ENCODE results near the gene SSR1. TPM values are rescaled to one million over a fixed set of nuclear protein-coding genes. Genes with fewer than 3 reads are reported as not detected.
A peak's percentile ranks its signal among the peaks of the same experiment; 100 is the strongest.

The SSR1 gene
- total and polyA plus RNA-seq, 2 of the 13 experiments (the other 11 are each of a cell fraction or from before 2014, with no cell fraction given) = 203 to 243 TPM

GRCh38 chr6:7341989-7342742 lies 29.2 kb upstream of the SSR1 start:
- no peak overlapping the region for H3K4me3 ChIP-seq (replicated peaks in 1 of 3; ENCODE audit: insufficient read depth in 1 of 3, low read depth in 2 of 3, low read length in 3 of 3)
- in situ Hi-C loops (cut with HindIII; ENCODE audit: extremely low pct_ligation_motif_present, low pct_unique_long_range_greater_than_20kb) = no loop called here
- H3K4me2 ChIP-seq (ENCODE audit: low read depth, low read length) = peak overlapping the region; percentile 38
- no peak overlapping the region for H3K9ac ChIP-seq (ENCODE audit: insufficient read depth, low read depth, low read length)
- WGBS (ENCODE audit: low lambda C conversion rate) = 34% methylated on average over 9 of the region's 9 CpGs
- peak; percentile 93 for ATAC-seq
- peaks cover 37% of the 10 kb centered on the region for H3K4me1 ChIP-seq (ENCODE audit: insufficient read depth, low read length)
- H4K20me1 ChIP-seq (ENCODE audit: insufficient read depth, low read length) = no peaks in the 10 kb centered on the region
- no peaks in the 10 kb centered on the region; a peak in 1 of 5 replicates for H3K27me3 ChIP-seq (ENCODE audit: control insufficient read depth in 1 of 2, insufficient read depth in 2 of 2, low read length in 2 of 2)
- no peaks in the 10 kb centered on the region for H3K79me2 ChIP-seq (ENCODE audit: insufficient read depth, low read length)
- no peaks in the 10 kb centered on the region for H3K36me3 ChIP-seq (replicated peaks in 1 of 2; ENCODE audit: control insufficient read depth in 1 of 2, insufficient read depth in 2 of 2, low read length in 2 of 2)
- POLR2A ChIA-PET = interaction anchor here (1.0 to 2.4 kb wide), 2 partner anchors 10 to 47 kb away, joined by 3 to 7 read pairs; partner anchors contain the start of genes CAGE1 and RIOK1
- FAIRE-seq = peak; percentile 81
- H3K27ac ChIP-seq (ENCODE audit: extremely low read length, insufficient read depth, low read length) = no peak overlapping the region
- CTCF ChIA-PET (ENCODE audit: low intra/inter-chr PET ratio, low total read pairs) = no interaction called here
- intact Hi-C loops (cut with micrococcal nuclease; ENCODE audit: unreplicated experiment) = loop anchor here (1.0 kb wide), 1 partner anchor 47 kb away; the partner anchor contains the start of genes CAGE1 and RIOK1
- no peak overlapping the region for H2AFZ ChIP-seq (ENCODE audit: low read length)
- DNase-seq (ENCODE audit: low spot score) = peak; percentile 91
- BruUV-seq (replicated peaks) = no TSS peak
- H3K9me3 ChIP-seq (ENCODE audit: low read length) = no peaks in the 10 kb centered on the region
- peak; percentile 34; the same call in 1 of the 2 replicates for TF ChIP-seq ZBTB38 (CRISPR knock-in tag; IDR thresholded peaks at IDR 0.05)
- TF ChIP-seq ZNF549 (CRISPR knock-in tag; IDR thresholded peaks at IDR 0.05) = no peak
- no peak for TF ChIP-seq ZNF138 (CRISPR knock-in tag; IDR thresholded peaks at IDR 0.05; ENCODE audit: low read depth)
- TF ChIP-seq EED (CRISPR knock-in tag; IDR thresholded peaks at IDR 0.05) = no peak
- TF ChIP-seq GABPB1 (CRISPR knock-in tag; IDR thresholded peaks at IDR 0.05) = no peak
- peak; percentile 41; the same call in 1 of the 2 replicates for TF ChIP-seq HMGXB3 (CRISPR knock-in tag; IDR thresholded peaks at IDR 0.05; ENCODE audit: borderline replicate concordance)
- TF ChIP-seq ZBTB10 (CRISPR knock-in tag; IDR thresholded peaks at IDR 0.05; ENCODE audit: borderline replicate concordance) = no peak
- no peak for TF ChIP-seq AFF4 (CRISPR knock-in tag; IDR thresholded peaks at IDR 0.05)
- TF ChIP-seq CREBL2 (CRISPR knock-in tag; IDR thresholded peaks at IDR 0.05; ENCODE audit: borderline replicate concordance) = no peak
- TF ChIP-seq ZNF597 (CRISPR knock-in tag; IDR thresholded peaks at IDR 0.05) = no peak
